Brain microvascular endothelial cell (primary cell): ENCODE results near the gene TWF1.

Experiments
- DNase-seq: peaks from one replicate; pipeline ENCODE4 v3.0.0-alpha.2; 2020
- H3K27ac ChIP-seq: fragments of 250-450 bp; sonication (Bioruptor Pico); 2 replicates; pipeline ENCODE4 v1.5.1; 2020; ENCODE audit warnings: mild to moderate bottlenecking, moderate library complexity
- H3K27me3 ChIP-seq: fragments of 250-450 bp; sonication (Bioruptor Pico); replicated peaks from 2 replicates; pipeline ENCODE4 v1.5.1; 2020; ENCODE audit warnings: mild to moderate bottlenecking
- H3K36me3 ChIP-seq: fragments of 250-450 bp; sonication (Bioruptor Pico); replicated peaks from 2 replicates; pipeline ENCODE4 v1.5.1; 2020; ENCODE audit warnings: mild to moderate bottlenecking
- H3K4me3 ChIP-seq: 2 replicates; pipeline ENCODE4 v1.5.1; 2011; ENCODE audit warnings: low read depth, mild to moderate bottlenecking, control low read depth, low read length, moderate library complexity
- CTCF ChIP-seq: IDR thresholded peaks from 2 replicates; pipeline ENCODE4 v1.5.1; 2011; ENCODE audit warnings: low read depth, mild to moderate bottlenecking, moderate library complexity, low read length, control low read depth, inconsistent platforms; ENCODE audit errors: missing control alignments
- in situ Hi-C: cut with HindIII; loops from 2 replicates; pipeline ENCODE4 v1.10.0; 2017; ENCODE audit warnings: low sequenced_read_pairs, low pct_ligation_motif_present

The TWF1 gene

GRCh38 chr12:43812926-43813325 is 6.8 kb upstream of the TWF1 start:
- no peak for DNase-seq
- Histone ChIP-seq H3K27me3 (no peaks in the 10 kb centered on the region), H3K27ac (no peak overlapping the region), H3K4me3 (no peak overlapping the region), H3K36me3 (no peaks in the 10 kb centered on the region)
- in situ Hi-C loops, result no loop called here
- no peak for TF ChIP-seq CTCF

GRCh38 chr12:43812057-43812456 is 5.9 kb upstream of the TWF1 start:
- Histone ChIP-seq H3K36me3 (no peaks in the 10 kb centered on the region), H3K27ac (no peak overlapping the region), H3K4me3 (no peak overlapping the region), H3K27me3 (no peaks in the 10 kb centered on the region)
- in situ Hi-C loops, result no loop called here
- TF ChIP-seq CTCF, result no peak
- DNase-seq, result no peak

- in situ Hi-C loops, result no loop called here
- H3K27ac ChIP-seq, result no peak overlapping the region
Observed at GRCh38 chr12:43807386-43807785, 1.3 kb upstream of the TWF1 start.

GRCh38 chr12:43806737-43807072 is 588 bp upstream of the TWF1 start:
- in situ Hi-C loops, result no loop called here
- DNase-seq, result no peak
- Histone ChIP-seq H3K36me3 (peaks cover 4% of the 10 kb centered on the region), H3K27ac (peak overlapping the region; percentile 95), H3K27me3 (no peaks in the 10 kb centered on the region), H3K4me3 (peak overlapping the region; percentile 89)
- no peak for TF ChIP-seq CTCF

More at GRCh38 chr12:43807386-43807785, 1.3 kb upstream of the TWF1 start:
- H3K27me3 ChIP-seq, result no peaks in the 10 kb centered on the region
- no peak for TF ChIP-seq CTCF
- H3K4me3 ChIP-seq, result no peak overlapping the region
- H3K36me3 ChIP-seq, result peaks cover 2% of the 10 kb centered on the region
- DNase-seq, result no peak

GRCh38 chr12:43805149-43805859 is 813 bp downstream of the TWF1 start:
- H3K4me3 ChIP-seq, result peak overlapping the region; percentile 89
- DNase-seq, result no peak
- no peaks in the 10 kb centered on the region for H3K27me3 ChIP-seq
- no peak for TF ChIP-seq CTCF
- H3K27ac ChIP-seq, result peak overlapping the region; percentile 95
- in situ Hi-C loops, result no loop called here
- H3K36me3 ChIP-seq, result peaks cover 15% of the 10 kb centered on the region
